KOPT-K1 (cell line): ENCODE data around the gene STX1B.

Source experiments
- H3K27ac ChIP-seq: fragments of 200-600 bp; sonication (generic); 2 replicates; pipeline ENCODE4 v1.5.1; 2016; ENCODE audit warnings: antibody characterized with exemption, mild to moderate bottlenecking, low read depth, low read length; ENCODE audit not compliant: poor library complexity, severe bottlenecking
- H3K36me3 ChIP-seq: fragments of 200-600 bp; sonication (generic); 2 replicates; pipeline ENCODE4 v1.5.1; 2017; ENCODE audit warnings: antibody characterized with exemption, mild to moderate bottlenecking, low read length, moderate library complexity; ENCODE audit not compliant: insufficient read depth
- H3K9me3 ChIP-seq: fragments of 200-600 bp; sonication (generic); 2 replicates; pipeline ENCODE4 v1.5.1; 2017; ENCODE audit warnings: antibody characterized with exemption, low read length, mild to moderate bottlenecking; ENCODE audit not compliant: insufficient read depth, poor library complexity, severe bottlenecking

STX1B gene

GRCh38 chr16:31010585-31011325, at the start of gene STX1B:
Gene STX1B, minus strand, starts transcription at chr16:31010638. Its CDS starts 242 bp downstream, at chr16:31010396.
- H3K27ac ChIP-seq: no peak within 1 kb of the TSS
- no peaks in the 10 kb centered on the region for H3K36me3 ChIP-seq
- no peaks in the 10 kb centered on the region for H3K9me3 ChIP-seq

- Histone ChIP-seq H3K27ac (no peak overlapping the region), H3K36me3 (peaks cover 22% of the 10 kb centered on the region), H3K9me3 (no peaks in the 10 kb centered on the region)
These were observed 45.2 kb upstream of the STX1B start for GRCh38 chr16:31055613-31056012.

- H3K27ac ChIP-seq: no peak overlapping the region
- H3K9me3 ChIP-seq: no peaks in the 10 kb centered on the region
- H3K36me3 ChIP-seq: no peaks in the 10 kb centered on the region
These were observed 41.7 kb upstream of the STX1B start for GRCh38 chr16:31052114-31052513.

- H3K9me3 ChIP-seq: no peaks in the 10 kb centered on the region
- no peak overlapping the region for H3K27ac ChIP-seq
These were observed 40.0 kb upstream of the STX1B start for GRCh38 chr16:31050280-31051030.

GRCh38 chr16:31043898-31044481, 33.6 kb upstream of the STX1B start:
- H3K27ac ChIP-seq: no peak overlapping the region
- no peaks in the 10 kb centered on the region for H3K9me3 ChIP-seq
- H3K36me3 ChIP-seq: peaks cover 15% of the 10 kb centered on the region; the same call in 1 of the 2 replicates

More at GRCh38 chr16:31050280-31051030, 40.0 kb upstream of the STX1B start:
- H3K36me3 ChIP-seq: no peaks in the 10 kb centered on the region

GRCh38 chr16:31043352-31043751, 32.9 kb upstream of the STX1B start:
- Histone ChIP-seq H3K36me3 (peaks cover 18% of the 10 kb centered on the region; the same call in 1 of the 2 replicates), H3K27ac (no peak overlapping the region), H3K9me3 (no peaks in the 10 kb centered on the region)

- Histone ChIP-seq H3K9me3 (no peaks in the 10 kb centered on the region), H3K36me3 (peaks cover 22% of the 10 kb centered on the region; the same call in 1 of the 2 replicates), H3K27ac (no peak overlapping the region)
These were observed 32.4 kb upstream of the STX1B start for GRCh38 chr16:31042866-31043265.

GRCh38 chr16:31038993-31039392, 28.6 kb upstream of the STX1B start:
- H3K27ac ChIP-seq: no peak overlapping the region
- peaks cover 24% of the 10 kb centered on the region; the same call in 1 of the 2 replicates for H3K36me3 ChIP-seq
- H3K9me3 ChIP-seq: no peaks in the 10 kb centered on the region

GRCh38 chr16:31036691-31037090, 26.3 kb upstream of the STX1B start:
- Histone ChIP-seq H3K27ac (no peak overlapping the region), H3K36me3 (peaks cover 24% of the 10 kb centered on the region; the same call in 1 of the 2 replicates), H3K9me3 (no peaks in the 10 kb centered on the region)

- no peaks in the 10 kb centered on the region for H3K9me3 ChIP-seq
These were observed 23.5 kb upstream of the STX1B start for GRCh38 chr16:31033709-31034492.

GRCh38 chr16:31032736-31033708, 22.6 kb upstream of the STX1B start, which contains the start of gene STX4:
Gene STX4, plus strand, starts transcription at chr16:31033558. Its CDS starts 248 bp downstream, at chr16:31033806.
- H3K36me3 ChIP-seq: peaks cover 4% of the 10 kb centered on the region; the same call in 1 of the 2 replicates
- peak within 1 kb of the TSS; percentile 55 for H3K27ac ChIP-seq
- no peaks in the 10 kb centered on the region for H3K9me3 ChIP-seq

More at GRCh38 chr16:31033709-31034492, 23.5 kb upstream of the STX1B start:
- H3K36me3 ChIP-seq: peaks cover 8% of the 10 kb centered on the region; the same call in 1 of the 2 replicates
- peak overlapping the region; percentile 55 for H3K27ac ChIP-seq

- Histone ChIP-seq H3K9me3 (no peaks in the 10 kb centered on the region), H3K27ac (no peak overlapping the region), H3K36me3 (no peaks in the 10 kb centered on the region)
These were observed 20.8 kb upstream of the STX1B start for GRCh38 chr16:31031276-31031675.

GRCh38 chr16:31029272-31029671, 18.8 kb upstream of the STX1B start:
- H3K36me3 ChIP-seq: no peaks in the 10 kb centered on the region
- no peak overlapping the region for H3K27ac ChIP-seq
- H3K9me3 ChIP-seq: no peaks in the 10 kb centered on the region
